Measurements from ENCODE around the gene PIK3R1. TPM values are rescaled to one million over a fixed set of nuclear protein-coding genes. Genes with fewer than 3 reads are reported as not detected.
"Not testable (repeated sequence)": the region's sequence is repeated elsewhere in the genome, so short reads cannot be mapped to it uniquely, and the experiment has no call there.

Gene PIK3R1
- total and polyA plus RNA-seq, 9 donors, result 44.2 to 68.7 (median 58.0) TPM

- Histone ChIP-seq H3K36me3 (ENCODE audit: control insufficient read depth, insufficient read depth, low read length) (no peaks in the 10 kb centered on the region), H3K4me3 (ENCODE audit: low read length) (no peak overlapping the region), H3K9me3 (replicated peaks; ENCODE audit: control insufficient read depth, low read depth, low read length) (no peaks in the 10 kb centered on the region), H3K27ac (ENCODE audit: low read length) (no peak overlapping the region), H3K27me3 (ENCODE audit: control insufficient read depth, insufficient read depth, low read length) (no peaks in the 10 kb centered on the region), H3K4me1 (ENCODE audit: control insufficient read depth, insufficient read depth, low read length) (peaks cover 6% of the 10 kb centered on the region)
- DNase-seq, result no peak
- 83% methylated on average over 1 of the region's 1 CpG for WGBS (ENCODE audit: insufficient coverage)
Measured at GRCh38 chr5:68191083-68191791, 24.3 kb upstream of the PIK3R1 start.

- Histone ChIP-seq H3K36me3 (ENCODE audit: control insufficient read depth, insufficient read depth, low read length) (no peaks in the 10 kb centered on the region), H3K4me1 (ENCODE audit: control insufficient read depth, insufficient read depth, low read length) (peaks cover 2% of the 10 kb centered on the region), H3K9me3 (replicated peaks; ENCODE audit: control insufficient read depth, low read depth, low read length) (no peaks in the 10 kb centered on the region), H3K4me3 (ENCODE audit: low read length) (no peak overlapping the region), H3K27me3 (ENCODE audit: control insufficient read depth, insufficient read depth, low read length) (no peaks in the 10 kb centered on the region), H3K27ac (ENCODE audit: low read length) (no peak overlapping the region)
- 80% methylated on average over 1 of the region's 3 CpGs for WGBS (ENCODE audit: insufficient coverage)
- no peak for DNase-seq
Measured at GRCh38 chr5:68192679-68193060, 22.9 kb upstream of the PIK3R1 start.

GRCh38 chr5:68193481-68194036, 22.0 kb upstream of the PIK3R1 start:
- Histone ChIP-seq H3K27me3 (ENCODE audit: control insufficient read depth, insufficient read depth, low read length) (no peaks in the 10 kb centered on the region), H3K27ac (ENCODE audit: low read length) (no peak overlapping the region), H3K4me3 (ENCODE audit: low read length) (no peak overlapping the region), H3K9me3 (replicated peaks; ENCODE audit: control insufficient read depth, low read depth, low read length) (no peaks in the 10 kb centered on the region), H3K4me1 (ENCODE audit: control insufficient read depth, insufficient read depth, low read length) (no peaks in the 10 kb centered on the region), H3K36me3 (ENCODE audit: control insufficient read depth, insufficient read depth, low read length) (no peaks in the 10 kb centered on the region)
- no peak for DNase-seq
- no CpG with 5 or more reads among the region's 3 CpGs for WGBS (ENCODE audit: insufficient coverage)

GRCh38 chr5:68194386-68194785, 21.2 kb upstream of the PIK3R1 start:
- H3K9me3 ChIP-seq (replicated peaks; ENCODE audit: control insufficient read depth, low read depth, low read length), result no peaks in the 10 kb centered on the region
- WGBS (ENCODE audit: insufficient coverage), result 67% methylated on average over 1 of the region's 2 CpGs
- H3K4me3 ChIP-seq (ENCODE audit: low read length), result no peak overlapping the region
- DNase-seq, result no peak
- H3K36me3 ChIP-seq (ENCODE audit: control insufficient read depth, insufficient read depth, low read length), result no peaks in the 10 kb centered on the region
- H3K27me3 ChIP-seq (ENCODE audit: control insufficient read depth, insufficient read depth, low read length), result no peaks in the 10 kb centered on the region
- H3K27ac ChIP-seq (ENCODE audit: low read length), result no peak overlapping the region
- no peaks in the 10 kb centered on the region for H3K4me1 ChIP-seq (ENCODE audit: control insufficient read depth, insufficient read depth, low read length)

GRCh38 chr5:68195137-68195536, 20.4 kb upstream of the PIK3R1 start:
- H3K27me3 ChIP-seq (ENCODE audit: control insufficient read depth, insufficient read depth, low read length), result no peaks in the 10 kb centered on the region
- H3K4me3 ChIP-seq (ENCODE audit: low read length), result no peak overlapping the region
- no peak overlapping the region for H3K27ac ChIP-seq (ENCODE audit: low read length)
- no peak for DNase-seq
- H3K9me3 ChIP-seq (replicated peaks; ENCODE audit: control insufficient read depth, low read depth, low read length), result no peaks in the 10 kb centered on the region
- no CpG with 5 or more reads among the region's 3 CpGs for WGBS (ENCODE audit: insufficient coverage)
- H3K36me3 ChIP-seq (ENCODE audit: control insufficient read depth, insufficient read depth, low read length), result no peaks in the 10 kb centered on the region
- H3K4me1 ChIP-seq (ENCODE audit: control insufficient read depth, insufficient read depth, low read length), result no peaks in the 10 kb centered on the region

GRCh38 chr5:68196876-68197275, 18.7 kb upstream of the PIK3R1 start:
- H3K27ac ChIP-seq (ENCODE audit: low read length), result no peak overlapping the region
- 78% methylated on average over 2 of the region's 6 CpGs for WGBS (ENCODE audit: insufficient coverage)
- H3K9me3 ChIP-seq (replicated peaks; ENCODE audit: control insufficient read depth, low read depth, low read length), result no peaks in the 10 kb centered on the region
- no peak overlapping the region for H3K4me3 ChIP-seq (ENCODE audit: low read length)
- no peaks in the 10 kb centered on the region for H3K4me1 ChIP-seq (ENCODE audit: control insufficient read depth, insufficient read depth, low read length)
- no peaks in the 10 kb centered on the region for H3K27me3 ChIP-seq (ENCODE audit: control insufficient read depth, insufficient read depth, low read length)
- peak; percentile 82 for DNase-seq
- H3K36me3 ChIP-seq (ENCODE audit: control insufficient read depth, insufficient read depth, low read length), result no peaks in the 10 kb centered on the region

- no peak overlapping the region for H3K27ac ChIP-seq (ENCODE audit: low read length)
- no CpG with 5 or more reads among the region's 4 CpGs for WGBS (ENCODE audit: insufficient coverage)
- H3K36me3 ChIP-seq (ENCODE audit: control insufficient read depth, insufficient read depth, low read length), result no peaks in the 10 kb centered on the region
- no peak overlapping the region for H3K4me3 ChIP-seq (ENCODE audit: low read length)
- H3K9me3 ChIP-seq (replicated peaks; ENCODE audit: control insufficient read depth, low read depth, low read length), result no peaks in the 10 kb centered on the region
- H3K27me3 ChIP-seq (ENCODE audit: control insufficient read depth, insufficient read depth, low read length), result no peaks in the 10 kb centered on the region
- H3K4me1 ChIP-seq (ENCODE audit: control insufficient read depth, insufficient read depth, low read length), result no peaks in the 10 kb centered on the region
- DNase-seq, result no peak
Measured at GRCh38 chr5:68200288-68200687, 15.3 kb upstream of the PIK3R1 start.

GRCh38 chr5:68210654-68211053, 4.9 kb upstream of the PIK3R1 start:
- H3K9me3 ChIP-seq (replicated peaks; ENCODE audit: control insufficient read depth, low read depth, low read length); H3K36me3 ChIP-seq (ENCODE audit: control insufficient read depth, insufficient read depth, low read length); H3K4me1 ChIP-seq (ENCODE audit: control insufficient read depth, insufficient read depth, low read length); H3K27ac ChIP-seq (ENCODE audit: low read length); H3K4me3 ChIP-seq (ENCODE audit: low read length); H3K27me3 ChIP-seq (ENCODE audit: control insufficient read depth, insufficient read depth, low read length); DNase-seq: not testable (repeated sequence)
- WGBS (ENCODE audit: insufficient coverage), result 93% methylated on average over 2 of the region's 4 CpGs

GRCh38 chr5:68214482-68215207, 911 bp upstream of the PIK3R1 start:
- peaks cover 9% of the 10 kb centered on the region for H3K9me3 ChIP-seq (replicated peaks; ENCODE audit: control insufficient read depth, low read depth, low read length)
- peak; percentile 67 for DNase-seq
- no peaks in the 10 kb centered on the region for H3K4me1 ChIP-seq (ENCODE audit: control insufficient read depth, insufficient read depth, low read length)
- no peaks in the 10 kb centered on the region for H3K27me3 ChIP-seq (ENCODE audit: control insufficient read depth, insufficient read depth, low read length)
- 0% methylated on average over 18 of the region's 37 CpGs for WGBS (ENCODE audit: insufficient coverage)
- H3K4me3 ChIP-seq (ENCODE audit: low read length), result peak overlapping the region; percentile 81
- H3K27ac ChIP-seq (ENCODE audit: low read length), result peak overlapping the region; percentile 99
- no peaks in the 10 kb centered on the region for H3K36me3 ChIP-seq (ENCODE audit: control insufficient read depth, insufficient read depth, low read length)

GRCh38 chr5:68215898-68216244, 315 bp downstream of the PIK3R1 start:
- Histone ChIP-seq H3K9me3 (replicated peaks; ENCODE audit: control insufficient read depth, low read depth, low read length) (peaks cover under 1% of the 10 kb centered on the region), H3K4me1 (ENCODE audit: control insufficient read depth, insufficient read depth, low read length) (no peaks in the 10 kb centered on the region), H3K27ac (ENCODE audit: low read length) (peak overlapping the region; percentile 92), H3K27me3 (ENCODE audit: control insufficient read depth, insufficient read depth, low read length) (no peaks in the 10 kb centered on the region), H3K36me3 (ENCODE audit: control insufficient read depth, insufficient read depth, low read length) (peaks cover 3% of the 10 kb centered on the region), H3K4me3 (ENCODE audit: low read length) (peak overlapping the region; percentile 91)
- no peak for DNase-seq
- WGBS (ENCODE audit: insufficient coverage), result under 1% methylated on average over 38 of the region's 38 CpGs

Data from muscle of leg (tissue), 11 donors.